ENCODE measurements around the gene CIZ1.
"Not testable (repeated sequence)": the region's sequence is repeated elsewhere in the genome, so short reads cannot be mapped to it uniquely, and the experiment has no call there.

Gene CIZ1

GRCh38 chr9:128191406-128192046 lies at the start of gene CIZ1:
Gene CIZ1 (minus strand): TSS chr9:128191572. CDS start chr9:128190857, 715 bp downstream.
- peak in 47 of 56 donors; percentile 8 to 81 (median 60) for DNase-seq

GRCh38 chr9:128233817-128234406 lies 42.5 kb upstream of the CIZ1 start:
- DNase-seq, result no peak

GRCh38 chr9:128232528-128233428 lies 41.4 kb upstream of the CIZ1 start:
- DNase-seq, result no peak

- DNase-seq, result no peak
Observed at GRCh38 chr9:128231638-128232527, 40.5 kb upstream of the CIZ1 start.

- DNase-seq, result not testable (repeated sequence)
Observed at GRCh38 chr9:128230897-128231296, 39.5 kb upstream of the CIZ1 start.

- DNase-seq, result no peak
Observed at GRCh38 chr9:128226412-128226801, 35.0 kb upstream of the CIZ1 start.

GRCh38 chr9:128225770-128226411 lies 34.5 kb upstream of the CIZ1 start:
- DNase-seq, result no peak

- no peak for DNase-seq
Observed at GRCh38 chr9:128224877-128225276, 33.5 kb upstream of the CIZ1 start.

- DNase-seq, result no peak
Observed at GRCh38 chr9:128222880-128223670, 31.7 kb upstream of the CIZ1 start.

GRCh38 chr9:128222026-128222425 lies 30.7 kb upstream of the CIZ1 start:
- DNase-seq, result no peak

- no peak for DNase-seq
Observed at GRCh38 chr9:128219831-128220230, 28.5 kb upstream of the CIZ1 start.

GRCh38 chr9:128218518-128219389 lies 27.4 kb upstream of the CIZ1 start:
- DNase-seq, result peak in 51 of 56 donors; percentile 12 to 89 (median 67)

- DNase-seq, result no peak
Observed at GRCh38 chr9:128218172-128218517, 26.8 kb upstream of the CIZ1 start.

GRCh38 chr9:128216781-128217553 lies 25.6 kb upstream of the CIZ1 start:
- DNase-seq, result no peak

GRCh38 chr9:128215491-128216409 lies 24.4 kb upstream of the CIZ1 start:
- DNase-seq, result peak in 29 of 56 donors; percentile 19 to 89 (median 55)

GRCh38 chr9:128214571-128215490 lies 23.5 kb upstream of the CIZ1 start:
- DNase-seq, result peak in 13 of 56 donors; percentile 17 to 64 (median 32)
